IMR-90 (cell line): ENCODE data around the gene WNT8B. TPM values are rescaled to one million over a fixed set of nuclear protein-coding genes. Genes with fewer than 3 reads are reported as not detected.
A peak's percentile ranks its signal among the peaks of the same experiment; 100 is the strongest.

Source experiments
- ATAC-seq: fragments of 200-7000 bp; cut with Tn5 transposase; 2 replicates; pipeline ENCODE4 v1.9.1; 2020; ENCODE audit warnings: low read depth, mild to moderate bottlenecking, moderate library complexity
- BruUV-seq: library from RNA; stranded (reverse); fragments of 400-500 nt; replicated peaks from 2 replicates; lab custom pipeline; 2021; lab: Mats Ljungman, UMichigan
- CTCF ChIA-PET: fragments of 300-600 bp; formaldehyde crosslinking; extraction: SDS; loops from one replicate; lab custom pipeline; 2021; ENCODE audit warnings: antibody characterized with exemption; lab: Yijun Ruan, JAX
- POLR2A ChIA-PET: fragments of 300-600 bp; sonication (Branson Sonifier 250); formaldehyde crosslinking; loops from one replicate; lab custom pipeline; 2022; ENCODE audit warnings: antibody characterized with exemption; ENCODE audit not compliant: unreplicated experiment; lab: Charles Lee
- DNase-seq: peaks from one replicate; pipeline ENCODE4 v3.0.0; 2013
- H2AFZ ChIP-seq: replicated peaks from 2 replicates; pipeline ENCODE3; 2013; ENCODE audit warnings: low read length, mild to moderate bottlenecking; ENCODE audit not compliant: poor library complexity
- H2AK5ac ChIP-seq: 2 replicates; pipeline ENCODE4 v1.6.1; 2013; ENCODE audit warnings: low read depth, low read length, inconsistent platforms
- H2AK9ac ChIP-seq: replicated peaks from 2 replicates; pipeline ENCODE3; 2013; ENCODE audit warnings: mild to moderate bottlenecking, low read depth, low read length, moderate library complexity; ENCODE audit not compliant: poor library complexity
- H2BK120ac ChIP-seq: 2 replicates; pipeline ENCODE4 v1.6.1; 2013; ENCODE audit warnings: low read depth, low read length, inconsistent platforms
- H2BK15ac ChIP-seq: 3 replicates; pipeline ENCODE4 v1.6.1; 2013; ENCODE audit warnings: low read depth, low read length, inconsistent platforms
- H2BK20ac ChIP-seq: 2 replicates; pipeline ENCODE4 v1.6.1; 2013; ENCODE audit warnings: low read depth, mild to moderate bottlenecking, inconsistent platforms, low read length, moderate library complexity
- H2BK5ac ChIP-seq: 2 replicates; pipeline ENCODE4 v1.6.1; 2013; ENCODE audit warnings: mild to moderate bottlenecking, low read depth, low read length, inconsistent platforms; ENCODE audit not compliant: poor library complexity, severe bottlenecking
- H3K14ac ChIP-seq: replicated peaks from 2 replicates; pipeline ENCODE4 v1.6.1; 2013; ENCODE audit warnings: low read depth, low read length, inconsistent platforms
- H3K18ac ChIP-seq: 2 replicates; pipeline ENCODE4 v1.6.1; 2013; ENCODE audit warnings: low read depth, low read length, control low read depth
- H3K23ac ChIP-seq: 2 replicates; pipeline ENCODE4 v1.6.1; 2013; ENCODE audit warnings: low read depth, low read length, inconsistent platforms
- H3K27ac ChIP-seq: 2 replicates; pipeline ENCODE4 v1.5.1; 2013; ENCODE audit warnings: mild to moderate bottlenecking, control low read depth, low read length; ENCODE audit not compliant: insufficient read depth
- H3K27me3 ChIP-seq: 2 replicates; pipeline ENCODE4 v1.6.1; 2013; ENCODE audit warnings: low read length; ENCODE audit not compliant: control insufficient read depth, insufficient read depth
- H3K36me3 ChIP-seq: 2 replicates; pipeline ENCODE4 v1.6.1; 2013; ENCODE audit warnings: low read length, mixed read lengths; ENCODE audit not compliant: control insufficient read depth, insufficient read depth
- H3K4ac ChIP-seq: 2 replicates; pipeline ENCODE4 v1.6.1; 2013; ENCODE audit warnings: low read depth, low read length, inconsistent platforms
- H3K4me1 ChIP-seq: 2 replicates; pipeline ENCODE4 v1.6.1; 2013; ENCODE audit warnings: low read length, mixed read lengths; ENCODE audit not compliant: control insufficient read depth, insufficient read depth
- H3K4me2 ChIP-seq: 2 replicates; pipeline ENCODE4 v1.6.1; 2013; ENCODE audit warnings: low read depth, mild to moderate bottlenecking, control low read depth, low read length, moderate library complexity
- H3K4me3 ChIP-seq: 2 replicates; pipeline ENCODE4 v1.5.1; 2013; ENCODE audit warnings: low read depth, mild to moderate bottlenecking, control low read depth, low read length, moderate library complexity; ENCODE audit not compliant: insufficient read depth
- H3K56ac ChIP-seq: 2 replicates; pipeline ENCODE4 v1.6.1; 2013; ENCODE audit warnings: low read length, inconsistent platforms; ENCODE audit not compliant: insufficient read depth; ENCODE audit errors: extremely low read depth
- H3K79me1 ChIP-seq, 2 experiments: 2 replicates each; pipeline ENCODE4 v1.6.1; 2013; ENCODE audit warnings: low read length in 2 of 2, inconsistent platforms in 1 of 2, low read depth in 1 of 2
- H3K9ac ChIP-seq: 2 replicates; pipeline ENCODE4 v1.6.1; 2013; ENCODE audit warnings: low read depth, low read length, control low read depth
- H3K9me1 ChIP-seq: 2 replicates; pipeline ENCODE4 v1.6.1; 2013; ENCODE audit warnings: low read length, inconsistent platforms; ENCODE audit not compliant: insufficient read depth
- H3K9me3 ChIP-seq: 2 replicates; pipeline ENCODE4 v1.6.1; 2013; ENCODE audit warnings: low read length; ENCODE audit not compliant: control insufficient read depth, insufficient read depth
- H4K20me1 ChIP-seq: 2 replicates; pipeline ENCODE4 v1.6.1; 2013; ENCODE audit warnings: low read length, inconsistent platforms; ENCODE audit not compliant: insufficient read depth
- H4K5ac ChIP-seq: 2 replicates; pipeline ENCODE4 v1.6.1; 2013; ENCODE audit warnings: mild to moderate bottlenecking, low read depth, low read length, control low read depth
- H4K8ac ChIP-seq, 2 experiments: 2 replicates each; pipeline ENCODE4 v1.6.1; 2013; ENCODE audit warnings: low read depth in 2 of 2, low read length in 2 of 2, control low read depth in 1 of 2, inconsistent platforms in 1 of 2
- H4K91ac ChIP-seq: 2 replicates; pipeline ENCODE4 v1.6.1; 2013; ENCODE audit warnings: low read depth, low read length, inconsistent platforms; ENCODE audit not compliant: insufficient read depth
- CEBPB ChIP-seq: IDR thresholded peaks from 2 replicates; pipeline ENCODE4 v1.6.1; 2012; ENCODE audit warnings: low read depth, low read length, improper control_type of control experiment
- FOS ChIP-seq: fragments of 150-350 bp; IDR thresholded peaks from 2 replicates; pipeline ENCODE4 v1.6.1; 2016; ENCODE audit warnings: low read depth, low read length
- dilution Hi-C: fragments of 300-500 bp; cut with HindIII; formaldehyde crosslinking; loops from one replicate; pipeline ENCODE4 v1.14.3; 2018; ENCODE audit warnings: low sequenced_read_pairs; ENCODE audit not compliant: unreplicated experiment
- in situ Hi-C: fragments of 300-500 bp; cut with MboI; formaldehyde crosslinking; loops from 3 replicates; pipeline ENCODE4 v1.14.3; 2019; ENCODE audit warnings: low sequenced_read_pairs, inconsistent platforms, mixed read lengths
- intact Hi-C: fragments of 100-400 bp; cut with micrococcal nuclease; formaldehyde crosslinking; loops from 2 replicates; pipeline ENCODE4 v1.10.0; 2022
- polyA plus RNA-seq, 3 experiments: library from polyadenylated mRNA; depleted of rRNA; stranded (reverse); fragments of >200 nt; gene quantifications; 2 replicates each; pipeline ENCODE4 v1.2.3, GENCODE V29; 2012; ENCODE audit warnings: low replicate concordance in 1 of 3
- total RNA-seq: library from RNA; depleted of rRNA; stranded (reverse); fragments of >200 nt; gene quantifications from 2 replicates; pipeline ENCODE4 v1.2.3, GENCODE V29; 2012

Gene WNT8B
- total and polyA plus RNA-seq, 2 of the 4 experiments (the other 2 are of a cell fraction): 0.03 TPM; not detected in 1

- ChIA-PET POLR2A (no interaction called here), CTCF (no interaction called here)
- no peak overlapping the region for H3K4me2 ChIP-seq
- no peak overlapping the region for H3K4me3 ChIP-seq
- H4K20me1 ChIP-seq: no peaks in the 10 kb centered on the region
- DNase-seq: peak; percentile 54
- H3K4me1 ChIP-seq: peaks cover 1% of the 10 kb centered on the region; the same call in 1 of the 2 replicates
- in situ Hi-C loops: no loop called here
- H3K36me3 ChIP-seq: peaks cover 17% of the 10 kb centered on the region
- no peak overlapping the region for H2BK5ac ChIP-seq
- H3K9me3 ChIP-seq: no peaks in the 10 kb centered on the region
- H3K18ac ChIP-seq: no peak overlapping the region
- peak; percentile 69 for ATAC-seq
- 0 out of 2 replicates have a peak, but pooled peaks cover 2% of the 10 kb centered on the region for H3K9me1 ChIP-seq
- no peaks in the 10 kb centered on the region for H3K27me3 ChIP-seq
- no peak overlapping the region for H3K23ac ChIP-seq
- H4K91ac ChIP-seq: no peak overlapping the region
- H3K79me1 ChIP-seq: no peaks in the 10 kb centered on the region
- H3K14ac ChIP-seq: no peak overlapping the region
- no peak overlapping the region for H3K9ac ChIP-seq
- no peak overlapping the region for H2BK20ac ChIP-seq
- no peak overlapping the region for H3K56ac ChIP-seq
- BruUV-seq: no TSS peak
- no peak overlapping the region for H2BK15ac ChIP-seq
- intact Hi-C loops: loop anchor here (10.0 kb wide), 1 partner anchor 197 kb away; no protein-coding TSS in a partner anchor
- H3K27ac ChIP-seq: no peak overlapping the region
- dilution Hi-C loops: no loop called here
- no peak for TF ChIP-seq FOS
- peak; percentile 83 for TF ChIP-seq CEBPB
- H4K5ac ChIP-seq: no peak overlapping the region
- no peak overlapping the region for H3K4ac ChIP-seq
- H2AK5ac ChIP-seq: no peak overlapping the region
- H2BK120ac ChIP-seq: no peak overlapping the region
- no peak overlapping the region for H2AK9ac ChIP-seq
- H4K8ac ChIP-seq: no peak overlapping the region
- no peak overlapping the region for H2AFZ ChIP-seq
These were observed 38.6 kb downstream of the WNT8B start for GRCh38 chr10:100501423-100501822.
